GM18520 (cell line): ENCODE results near the gene RCOR3.
"Not testable (repeated sequence)": the region's sequence is repeated elsewhere in the genome, so short reads cannot be mapped to it uniquely, and the experiment has no call there.

ENCODE experiments used
- ATAC-seq: cut with Tn5 transposase; IDR thresholded peaks from one replicate; pipeline ENCODE4 v1.9.1; 2021; ENCODE audit not compliant: unreplicated experiment

RCOR3 gene

DNA sequence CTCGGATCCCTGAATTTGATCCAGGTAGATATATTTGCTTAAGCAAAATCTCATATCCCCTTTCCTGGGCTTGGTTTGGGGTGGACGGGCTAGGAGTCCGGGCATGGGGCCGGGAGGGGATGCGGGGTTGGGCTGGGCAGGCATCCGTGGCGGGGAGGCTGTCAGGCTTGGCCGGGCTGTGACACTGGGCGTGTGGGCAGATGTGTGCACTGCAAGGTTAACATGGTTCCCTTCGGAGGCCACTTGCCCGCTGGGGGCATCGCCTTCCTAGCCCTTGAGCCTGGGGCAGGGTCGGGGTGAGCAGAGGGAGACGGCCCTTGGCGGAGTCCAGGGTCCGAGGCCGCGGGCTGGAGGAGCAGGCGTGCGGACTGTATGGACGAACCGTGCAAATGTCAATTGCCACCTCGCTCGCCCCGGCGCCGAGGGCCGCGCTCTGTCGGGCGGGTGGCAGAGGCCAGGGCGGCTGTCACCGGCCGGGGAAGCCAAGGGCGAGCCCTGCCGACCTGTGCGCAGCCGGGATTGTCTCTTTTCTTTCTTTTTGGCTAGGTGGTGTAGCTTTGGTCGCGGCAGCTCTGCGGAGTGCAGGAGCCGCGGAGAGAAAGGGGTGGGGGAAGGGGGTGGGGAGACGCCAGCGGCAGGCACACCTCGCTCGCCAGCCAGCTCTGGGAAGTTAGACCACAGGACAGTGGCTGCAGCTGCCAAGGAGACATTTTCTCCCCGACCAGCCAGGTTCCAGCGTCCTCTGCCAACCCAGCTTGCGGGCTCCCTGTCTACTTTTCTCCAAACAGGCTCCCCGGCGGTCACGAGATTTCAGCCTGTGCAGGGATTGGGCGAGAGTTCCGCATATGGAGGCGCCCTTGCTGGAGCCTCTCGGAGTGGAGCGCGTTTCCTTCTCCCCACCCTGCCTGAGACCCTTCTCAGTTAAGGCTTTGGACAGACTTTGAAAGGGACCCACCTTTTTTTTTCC lies 1.3 kb downstream of the RCOR3 start:
- no peak for ATAC-seq

GRCh38 chr1:211261229-211261628 lies 2.1 kb downstream of the RCOR3 start:
- no peak for ATAC-seq

GRCh38 chr1:211263022-211263421 lies 3.9 kb downstream of the RCOR3 start:
- not testable (repeated sequence) for ATAC-seq

DNA sequence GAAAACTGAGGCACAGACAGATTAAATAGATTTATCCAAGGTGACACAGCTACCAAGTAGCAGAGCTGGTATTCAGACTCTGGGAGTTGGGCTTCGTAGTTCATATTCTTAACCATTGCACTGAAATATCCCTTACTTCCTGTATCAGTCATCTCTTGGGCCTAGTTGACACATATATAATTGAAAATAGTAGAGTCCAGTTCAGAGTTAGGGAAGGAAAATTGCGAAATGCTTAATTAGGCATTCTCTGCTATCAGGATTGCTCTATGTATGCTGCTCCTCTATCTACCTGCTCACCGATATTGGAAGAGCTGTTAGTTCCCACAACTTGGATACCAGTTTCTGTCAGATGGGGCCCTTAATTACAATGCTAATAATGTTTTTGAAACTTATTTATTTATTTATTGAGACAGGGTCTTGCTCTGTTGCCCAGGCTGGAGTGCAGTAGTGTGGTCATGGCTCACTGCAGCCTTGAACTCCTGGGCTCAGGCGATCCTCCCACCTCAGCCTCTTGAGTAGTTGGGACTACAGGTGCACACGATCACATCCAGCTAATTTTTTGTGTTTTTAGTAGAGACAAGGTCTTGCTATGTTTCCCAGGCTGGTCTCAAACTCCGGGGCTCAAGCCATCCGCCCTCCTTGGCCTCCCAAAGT lies 8.2 kb downstream of the RCOR3 start:
- ATAC-seq: no peak

DNA sequence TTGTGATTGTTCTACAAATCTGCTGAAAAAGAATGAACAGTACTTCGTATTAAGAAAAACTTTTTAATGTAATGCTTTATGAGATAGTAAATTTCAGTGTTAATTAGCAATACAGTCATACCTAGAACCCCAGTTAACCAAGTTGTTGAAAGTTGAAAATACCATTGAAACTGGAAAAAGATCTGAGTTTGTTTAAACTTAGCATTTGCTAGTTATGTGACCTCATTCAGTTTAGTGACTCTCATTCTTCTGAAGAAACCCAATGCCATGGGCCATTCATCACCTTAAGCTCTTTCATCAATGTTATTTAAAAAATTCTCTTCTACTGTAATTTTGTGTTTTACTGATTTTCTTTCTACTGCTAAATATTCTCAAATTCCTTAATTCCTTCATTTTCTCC lies 20.2 kb downstream of the RCOR3 start:
- ATAC-seq: no peak

GRCh38 chr1:211280910-211281309 lies 21.7 kb downstream of the RCOR3 start:
- no peak for ATAC-seq

DNA sequence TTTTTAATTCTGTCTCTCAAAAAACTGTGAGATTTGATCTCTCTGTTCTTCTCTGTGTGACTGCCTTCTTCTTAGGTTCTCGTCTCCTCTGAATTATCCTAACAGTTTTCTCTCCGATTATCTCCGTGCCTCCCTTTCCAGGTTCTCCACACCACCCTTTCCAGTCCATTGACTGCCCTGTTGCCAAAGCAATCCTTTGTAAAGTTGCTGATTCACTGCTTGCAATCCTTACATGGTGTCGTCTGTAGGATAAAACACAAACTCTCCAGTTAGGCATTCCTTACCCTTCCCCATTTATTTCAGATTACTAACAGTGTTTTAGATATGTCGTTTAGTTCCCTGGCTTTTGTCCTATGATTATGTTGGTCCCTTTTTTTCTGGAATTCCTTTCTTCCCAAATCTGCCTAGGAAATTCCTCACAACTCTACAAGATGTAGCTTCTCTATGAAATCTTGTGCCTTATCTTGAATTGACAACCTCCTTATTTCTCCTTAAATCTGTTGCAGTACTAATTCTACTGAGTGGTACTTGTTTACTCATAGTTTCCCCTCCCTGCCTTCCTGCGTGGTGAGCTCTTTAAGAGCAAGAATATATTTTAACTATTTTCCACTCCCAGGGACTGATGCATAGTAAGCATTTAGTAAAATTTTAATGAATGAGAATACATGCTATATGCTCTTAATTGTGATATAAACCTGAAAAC lies 22.3 kb downstream of the RCOR3 start:
- no peak for ATAC-seq

DNA sequence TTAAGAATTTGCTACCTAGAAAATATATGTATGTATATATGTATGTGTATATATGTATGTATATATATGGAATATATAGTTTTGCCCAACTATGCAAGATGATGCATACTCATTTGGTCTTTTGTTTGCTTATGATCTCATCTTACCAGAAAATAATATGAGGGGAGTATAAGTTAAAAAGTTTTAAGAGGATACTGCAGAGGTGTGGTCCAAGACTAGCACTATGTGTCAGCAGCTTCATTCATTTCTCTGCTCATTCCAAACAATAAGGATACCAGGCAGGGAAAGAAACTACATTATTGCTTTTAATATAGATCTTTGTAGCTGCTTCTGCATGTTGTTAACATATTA lies 22.8 kb downstream of the RCOR3 start:
- ATAC-seq: no peak

DNA sequence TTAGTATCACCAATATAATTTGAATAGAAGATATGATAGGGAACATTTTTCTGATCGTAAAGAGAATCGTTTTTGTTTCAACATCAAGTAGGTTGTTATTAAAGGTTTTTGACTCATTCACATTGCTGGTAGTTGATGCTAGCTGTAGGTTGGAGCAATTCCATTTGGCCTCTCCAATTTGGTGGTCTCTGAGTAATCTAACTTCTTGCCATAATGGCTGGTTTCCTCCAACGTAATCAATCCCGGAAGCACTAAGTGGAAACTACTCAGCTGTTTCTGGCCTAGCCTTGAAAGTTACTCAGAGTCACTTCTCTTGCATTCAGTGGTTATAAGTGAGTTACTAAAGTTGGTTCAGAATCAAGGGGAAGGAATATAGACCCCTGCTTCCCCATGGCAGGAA lies 26.0 kb downstream of the RCOR3 start:
- no peak for ATAC-seq

- no peak for ATAC-seq
Measured at GRCh38 chr1:211287218-211287617, 28.1 kb downstream of the RCOR3 start.

GRCh38 chr1:211292411-211292810 lies 33.2 kb downstream of the RCOR3 start:
- ATAC-seq: no peak

- no peak for ATAC-seq
Measured at GRCh38 chr1:211296396-211296795, 37.2 kb downstream of the RCOR3 start.

GRCh38 chr1:211305044-211305443 lies 45.9 kb downstream of the RCOR3 start:
- peak; percentile 94 for ATAC-seq

DNA sequence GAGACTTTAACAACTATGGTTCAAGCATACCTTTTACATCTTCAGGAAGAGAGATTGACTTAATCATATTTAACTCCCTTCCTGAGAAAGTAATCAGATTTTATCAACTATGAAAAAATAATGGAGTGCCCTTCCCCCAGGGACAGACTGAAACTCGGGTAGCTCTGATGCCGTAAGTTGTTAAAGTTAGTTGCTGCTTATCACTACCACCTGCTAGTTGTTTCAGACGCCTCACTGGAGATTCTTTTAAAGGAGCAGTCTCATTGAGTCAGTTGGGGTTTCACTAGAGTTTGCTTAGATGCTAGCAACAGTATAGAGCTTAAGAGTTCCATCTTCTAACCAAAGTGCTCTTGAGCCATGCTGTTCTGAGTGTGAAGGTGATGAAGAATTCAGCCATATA lies 50.5 kb downstream of the RCOR3 start:
- ATAC-seq: no peak

DNA sequence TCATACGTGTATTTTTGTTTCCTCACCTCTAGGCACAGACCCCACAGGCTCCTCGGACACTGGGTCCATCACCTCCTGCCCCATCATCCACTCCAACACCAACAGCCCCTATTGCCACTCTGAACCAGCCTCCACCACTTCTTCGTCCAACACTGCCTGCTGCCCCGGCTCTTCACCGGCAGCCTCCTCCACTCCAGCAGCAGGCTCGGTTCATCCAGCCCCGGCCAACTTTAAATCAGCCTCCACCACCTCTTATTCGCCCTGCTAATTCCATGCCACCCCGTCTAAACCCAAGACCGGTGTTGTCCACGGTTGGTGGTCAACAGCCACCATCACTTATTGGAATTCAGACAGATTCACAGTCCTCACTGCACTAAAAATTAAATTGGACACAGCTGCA lies 54.2 kb downstream of the RCOR3 start:
- no peak for ATAC-seq

- ATAC-seq: no peak
Measured at GRCh38 chr1:211318576-211319280, 59.6 kb downstream of the RCOR3 start.

GRCh38 chr1:211319892-211320291 lies 60.7 kb downstream of the RCOR3 start:
- ATAC-seq: no peak

DNA sequence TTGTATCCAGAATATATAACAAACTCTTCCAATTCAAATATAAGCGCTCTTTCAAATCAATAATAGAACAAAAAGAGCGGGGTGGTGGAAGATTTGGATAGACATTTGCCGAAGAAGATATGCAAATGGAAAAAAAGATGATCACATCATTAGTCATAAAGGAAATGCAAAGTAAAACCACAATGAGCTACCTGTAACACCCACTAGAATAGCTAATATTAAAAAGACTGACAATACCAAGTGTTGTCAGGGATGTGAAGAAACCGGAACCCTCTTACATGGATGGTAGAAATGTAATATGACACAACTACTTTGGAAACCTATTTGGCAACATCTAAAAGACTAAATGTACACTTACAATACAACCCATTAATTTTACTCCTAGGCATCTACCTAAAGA lies 61.8 kb downstream of the RCOR3 start:
- no peak for ATAC-seq

GRCh38 chr1:211321646-211322045 lies 62.5 kb downstream of the RCOR3 start:
- not testable (repeated sequence) for ATAC-seq

DNA sequence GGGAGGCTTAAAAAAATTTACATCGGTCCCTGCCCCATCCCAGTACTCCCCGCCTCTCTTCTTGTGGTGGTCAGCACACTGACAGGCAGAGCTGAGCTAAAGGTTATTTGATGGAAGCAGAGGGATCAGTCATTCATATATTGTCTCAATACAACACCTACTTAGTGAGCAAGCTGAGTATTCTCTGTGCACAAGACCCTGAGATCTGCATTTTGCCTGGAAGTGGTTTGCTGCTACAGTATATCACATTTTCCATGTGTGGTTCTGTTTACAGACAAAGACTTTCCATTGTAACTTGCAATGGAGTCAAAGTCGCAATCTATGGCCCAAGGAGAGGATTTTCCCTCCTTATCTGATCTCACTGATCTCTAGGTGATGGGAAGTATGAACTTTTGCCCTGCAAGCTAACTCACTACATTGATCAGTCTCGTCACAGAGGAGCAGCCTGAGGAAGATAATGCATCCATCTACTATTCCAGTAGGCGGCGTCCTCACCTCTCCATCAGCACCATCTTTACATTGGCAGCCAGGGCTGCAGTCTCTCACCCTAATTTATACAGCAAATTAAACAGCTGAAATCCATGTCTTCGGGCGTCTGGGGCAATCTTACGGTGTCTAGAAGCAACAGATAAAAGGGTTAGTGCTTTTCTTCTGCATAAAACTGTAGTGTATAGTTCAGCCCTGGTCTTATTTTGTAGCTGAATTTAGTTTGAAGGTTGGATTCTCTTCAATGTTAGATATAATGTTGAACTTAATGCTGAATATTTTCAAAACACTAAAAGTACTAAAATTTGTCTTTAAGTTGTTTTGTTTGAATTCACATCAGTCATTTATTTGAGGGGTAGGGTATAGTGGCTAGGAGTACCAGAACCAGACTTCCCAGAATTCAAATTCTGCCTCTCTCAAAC lies 64.2 kb downstream of the RCOR3 start:
- peak; percentile 39 for ATAC-seq
